Karpas-422 (cell line): ENCODE measurements around the gene RIC8B. TPM values are rescaled to one million over a fixed set of nuclear protein-coding genes. Genes with fewer than 3 reads are reported as not detected.

Source experiments
- DNase-seq: peaks from one replicate; pipeline ENCODE4 v3.0.0-alpha.2; 2015
- H2AFZ ChIP-seq: fragments of 200-600 bp; sonication (generic); 2 replicates; pipeline ENCODE4 v1.6.1; 2014; ENCODE audit warnings: antibody characterized with exemption, low read length, mixed read lengths
- H3K27ac ChIP-seq: fragments of 200-600 bp; sonication (generic); 2 replicates; pipeline ENCODE4 v1.5.1; 2014; ENCODE audit warnings: mild to moderate bottlenecking, low read length, moderate library complexity
- H3K27me3 ChIP-seq: fragments of 200-600 bp; sonication (generic); 2 replicates; pipeline ENCODE4 v1.6.1; 2014; ENCODE audit warnings: low read length, mixed read lengths
- H3K36me3 ChIP-seq: fragments of 200-600 bp; sonication (generic); 2 replicates; pipeline ENCODE4 v1.6.1; 2014; ENCODE audit warnings: low read length, mixed read lengths; ENCODE audit not compliant: insufficient read depth
- H3K4me1 ChIP-seq: fragments of 200-600 bp; sonication (generic); 2 replicates; pipeline ENCODE4 v1.6.1; 2014; ENCODE audit warnings: mild to moderate bottlenecking, low read length, mixed read lengths
- H3K4me2 ChIP-seq: fragments of 200-600 bp; sonication (generic); 2 replicates; pipeline ENCODE4 v1.6.1; 2014; ENCODE audit warnings: low read length, low read depth, mild to moderate bottlenecking; ENCODE audit not compliant: poor library complexity, severe bottlenecking
- H3K4me3 ChIP-seq: fragments of 200-600 bp; sonication (generic); 2 replicates; pipeline ENCODE4 v1.5.1; 2014; ENCODE audit warnings: mild to moderate bottlenecking, antibody characterized with exemption, low read length, mixed read lengths
- H3K79me2 ChIP-seq: fragments of 200-600 bp; sonication (generic); 2 replicates; pipeline ENCODE4 v1.6.1; 2014; ENCODE audit warnings: mild to moderate bottlenecking, low read length, mixed read lengths
- H3K9ac ChIP-seq: fragments of 200-600 bp; sonication (generic); 2 replicates; pipeline ENCODE4 v1.6.0; 2014; ENCODE audit warnings: low read length
- H3K9me2 ChIP-seq: fragments of 200-600 bp; sonication (generic), shearing (Covaris generic); replicated peaks from 2 replicates; pipeline ENCODE4 v1.6.0; 2014; ENCODE audit warnings: mild to moderate bottlenecking, low read length, moderate library complexity; ENCODE audit not compliant: insufficient read depth
- H3K9me3 ChIP-seq: fragments of 300-700, 200-600 bp; sonication (generic); 2 replicates; pipeline ENCODE4 v1.6.1; 2014; ENCODE audit warnings: low read length, mixed read lengths
- H4K20me1 ChIP-seq: fragments of 200-600 bp; sonication (generic); 2 replicates; pipeline ENCODE4 v1.6.1; 2014; ENCODE audit warnings: mild to moderate bottlenecking, antibody characterized with exemption, low read length, low read depth; ENCODE audit not compliant: insufficient read depth
- total RNA-seq: library from RNA; depleted of rRNA; stranded (reverse); fragments of >200 nt; shearing (Covaris generic); gene quantifications from 2 replicates; pipeline ENCODE4 v1.2.3, GENCODE V29; 2014; ENCODE audit warnings: low replicate concordance

Gene RIC8B
- total RNA-seq, 1 experiment from 2014 or later, result not detected

GRCh38 chr12:106900554-106900953 is 126.1 kb downstream of the RIC8B start:
- Histone ChIP-seq H3K36me3 (no peaks in the 10 kb centered on the region), H4K20me1 (no peaks in the 10 kb centered on the region; the same call in 1 of the 2 replicates), H3K9me3 (no peaks in the 10 kb centered on the region), H3K27me3 (no peaks in the 10 kb centered on the region), H3K4me2 (no peak overlapping the region), H3K9me2 (no peaks in the 10 kb centered on the region), H3K27ac (no peak overlapping the region), H3K4me1 (no peaks in the 10 kb centered on the region), H3K79me2 (no peaks in the 10 kb centered on the region), H2AFZ (no peak overlapping the region), H3K9ac (no peak overlapping the region), H3K4me3 (no peak overlapping the region)
- DNase-seq, result no peak

- no peak overlapping the region for H3K27ac ChIP-seq
- H3K27me3 ChIP-seq, result 0 out of 2 replicates have a peak, but pooled peaks cover under 1% of the 10 kb centered on the region
- H3K4me1 ChIP-seq, result no peaks in the 10 kb centered on the region
- peaks cover under 1% of the 10 kb centered on the region; the same call in 1 of the 2 replicates for H4K20me1 ChIP-seq
- H3K9me3 ChIP-seq, result no peaks in the 10 kb centered on the region
- no peak overlapping the region for H3K4me3 ChIP-seq
- no peak overlapping the region for H3K4me2 ChIP-seq
- H3K36me3 ChIP-seq, result no peaks in the 10 kb centered on the region
- no peaks in the 10 kb centered on the region for H3K79me2 ChIP-seq
- DNase-seq, result no peak
- H3K9me2 ChIP-seq, result no peaks in the 10 kb centered on the region
- no peak overlapping the region for H2AFZ ChIP-seq
- H3K9ac ChIP-seq, result no peak overlapping the region
Observed at GRCh38 chr12:106901276-106901675, 126.8 kb downstream of the RIC8B start.

GRCh38 chr12:106902053-106902452 is 127.6 kb downstream of the RIC8B start:
- 0 out of 2 replicates have a peak, but pooled peaks cover 2% of the 10 kb centered on the region for H3K27me3 ChIP-seq
- H3K4me2 ChIP-seq, result no peak overlapping the region
- DNase-seq, result no peak
- H4K20me1 ChIP-seq, result peaks cover 4% of the 10 kb centered on the region; the same call in 1 of the 2 replicates
- H3K9ac ChIP-seq, result no peak overlapping the region
- H3K36me3 ChIP-seq, result no peaks in the 10 kb centered on the region
- H2AFZ ChIP-seq, result no peak overlapping the region
- no peaks in the 10 kb centered on the region for H3K79me2 ChIP-seq
- H3K9me3 ChIP-seq, result no peaks in the 10 kb centered on the region
- H3K4me1 ChIP-seq, result no peaks in the 10 kb centered on the region
- no peak overlapping the region for H3K4me3 ChIP-seq
- no peak overlapping the region for H3K27ac ChIP-seq
- no peaks in the 10 kb centered on the region for H3K9me2 ChIP-seq

DNA sequence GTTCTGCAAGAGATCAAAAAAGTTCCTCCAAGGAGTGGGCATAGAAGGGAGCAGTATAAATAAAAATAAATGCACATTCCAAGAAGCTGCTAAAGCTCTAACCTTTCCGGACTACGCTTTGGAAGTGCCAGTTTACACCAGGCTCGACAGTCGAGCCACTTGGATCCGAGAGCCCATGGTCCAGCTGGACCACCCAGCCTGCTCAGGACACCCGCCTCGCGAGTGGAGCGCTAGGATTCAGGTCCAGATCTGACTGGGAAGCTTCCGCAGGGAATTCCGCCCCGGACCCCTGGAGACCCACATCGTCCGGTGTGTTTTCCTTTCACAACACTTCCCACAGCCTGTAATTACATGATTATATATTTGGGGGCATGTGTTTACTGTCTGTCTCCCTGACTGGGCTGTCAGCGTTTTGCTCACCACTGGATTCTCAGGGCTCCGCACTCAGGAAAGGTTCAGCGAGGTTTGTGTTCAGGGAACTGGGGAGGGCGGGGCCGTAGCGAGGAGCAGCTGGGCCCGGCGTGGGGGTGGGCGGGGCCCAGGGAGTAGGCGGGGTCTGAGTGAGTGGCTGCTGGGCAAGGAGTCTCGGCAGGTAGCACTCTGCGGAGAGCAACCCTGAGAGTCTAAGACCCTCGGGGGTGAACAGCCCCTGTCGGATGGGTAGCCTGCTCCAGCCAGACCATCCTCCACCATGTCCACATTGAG is 128.9 kb downstream of the RIC8B start:
- Histone ChIP-seq H3K79me2 (no peaks in the 10 kb centered on the region), H3K27me3 (0 out of 2 replicates have a peak, but pooled peaks cover 2% of the 10 kb centered on the region), H3K9me2 (no peaks in the 10 kb centered on the region), H3K4me2 (no peak overlapping the region), H3K9me3 (no peaks in the 10 kb centered on the region), H3K4me3 (no peak overlapping the region), H3K4me1 (no peaks in the 10 kb centered on the region), H3K27ac (no peak overlapping the region), H3K36me3 (no peaks in the 10 kb centered on the region), H4K20me1 (peaks cover 13% of the 10 kb centered on the region; the same call in 1 of the 2 replicates), H2AFZ (no peak overlapping the region), H3K9ac (no peak overlapping the region)
- peak; percentile 62 for DNase-seq

GRCh38 chr12:106906715-106907114 is 132.2 kb downstream of the RIC8B start:
- H3K4me2 ChIP-seq, result no peak overlapping the region
- no peak overlapping the region for H3K27ac ChIP-seq
- no peaks in the 10 kb centered on the region for H3K79me2 ChIP-seq
- no peaks in the 10 kb centered on the region for H3K9me2 ChIP-seq
- DNase-seq, result no peak
- peaks cover 14% of the 10 kb centered on the region for H3K4me1 ChIP-seq
- H3K4me3 ChIP-seq, result no peak overlapping the region
- H3K36me3 ChIP-seq, result no peaks in the 10 kb centered on the region
- peaks cover 13% of the 10 kb centered on the region; the same call in 1 of the 2 replicates for H4K20me1 ChIP-seq
- no peaks in the 10 kb centered on the region for H3K9me3 ChIP-seq
- H3K27me3 ChIP-seq, result 0 out of 2 replicates have a peak, but pooled peaks cover 2% of the 10 kb centered on the region
- H3K9ac ChIP-seq, result no peak overlapping the region
- H2AFZ ChIP-seq, result no peak overlapping the region

DNA sequence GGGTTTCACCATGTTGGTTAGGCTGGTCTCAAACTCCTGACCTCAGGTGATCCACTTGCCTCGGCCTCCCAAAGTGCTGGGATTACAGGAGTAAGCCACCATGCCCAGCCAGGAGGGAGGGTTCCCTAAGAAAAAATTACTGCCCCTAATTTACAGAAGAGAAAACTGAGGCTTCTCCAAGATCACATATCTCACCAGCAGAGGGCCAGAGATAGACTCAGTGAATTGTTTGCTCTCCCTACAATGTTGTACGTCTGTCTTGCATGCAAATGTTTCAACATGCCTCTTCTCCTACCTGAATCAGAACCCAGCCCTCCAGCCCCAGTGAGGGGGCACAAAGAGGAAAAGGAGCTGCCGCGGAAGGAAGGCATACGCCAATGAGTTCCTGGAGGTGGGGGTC is 132.9 kb downstream of the RIC8B start:
- H3K4me1 ChIP-seq, result peaks cover 14% of the 10 kb centered on the region
- no peak overlapping the region for H3K27ac ChIP-seq
- no peaks in the 10 kb centered on the region for H3K36me3 ChIP-seq
- H3K9ac ChIP-seq, result no peak overlapping the region
- H3K4me2 ChIP-seq, result no peak overlapping the region
- H3K9me2 ChIP-seq, result no peaks in the 10 kb centered on the region
- no peaks in the 10 kb centered on the region for H3K79me2 ChIP-seq
- DNase-seq, result no peak
- no peaks in the 10 kb centered on the region for H3K9me3 ChIP-seq
- no peak overlapping the region for H3K4me3 ChIP-seq
- H2AFZ ChIP-seq, result no peak overlapping the region
- 0 out of 2 replicates have a peak, but pooled peaks cover 2% of the 10 kb centered on the region for H3K27me3 ChIP-seq
- peaks cover 14% of the 10 kb centered on the region; the same call in 1 of the 2 replicates for H4K20me1 ChIP-seq

GRCh38 chr12:106907846-106908245 is 133.4 kb downstream of the RIC8B start:
- peaks cover 18% of the 10 kb centered on the region; the same call in 1 of the 2 replicates for H4K20me1 ChIP-seq
- DNase-seq, result no peak
- H3K9me3 ChIP-seq, result no peaks in the 10 kb centered on the region
- peaks cover 14% of the 10 kb centered on the region for H3K4me1 ChIP-seq
- H3K79me2 ChIP-seq, result no peaks in the 10 kb centered on the region
- H3K27me3 ChIP-seq, result 0 out of 2 replicates have a peak, but pooled peaks cover 2% of the 10 kb centered on the region
- no peak overlapping the region for H3K4me2 ChIP-seq
- no peaks in the 10 kb centered on the region for H3K9me2 ChIP-seq
- no peak overlapping the region for H3K9ac ChIP-seq
- no peak overlapping the region for H2AFZ ChIP-seq
- H3K27ac ChIP-seq, result no peak overlapping the region
- no peak overlapping the region for H3K4me3 ChIP-seq
- H3K36me3 ChIP-seq, result no peaks in the 10 kb centered on the region

GRCh38 chr12:106908561-106908960 is 134.1 kb downstream of the RIC8B start:
- H3K4me1 ChIP-seq, result peaks cover 14% of the 10 kb centered on the region
- peaks cover 24% of the 10 kb centered on the region; the same call in 1 of the 2 replicates for H4K20me1 ChIP-seq
- no peak overlapping the region for H3K27ac ChIP-seq
- H2AFZ ChIP-seq, result no peak overlapping the region
- no peaks in the 10 kb centered on the region for H3K36me3 ChIP-seq
- H3K9me3 ChIP-seq, result no peaks in the 10 kb centered on the region
- no peak overlapping the region for H3K4me3 ChIP-seq
- H3K9ac ChIP-seq, result no peak overlapping the region
- H3K27me3 ChIP-seq, result 0 out of 2 replicates have a peak, but pooled peaks cover 2% of the 10 kb centered on the region
- no peak overlapping the region for H3K4me2 ChIP-seq
- H3K9me2 ChIP-seq, result no peaks in the 10 kb centered on the region
- H3K79me2 ChIP-seq, result no peaks in the 10 kb centered on the region
- no peak for DNase-seq
